Nucleus accumbens (tissue), 56 donors: ENCODE results near the gene SYCE1.
"Not testable (repeated sequence)": the region's sequence is repeated elsewhere in the genome, so short reads cannot be mapped to it uniquely, and the experiment has no call there.

Source experiments
- DNase-seq, 56 donors: peaks; one replicate each; lab custom pipeline; 2025; lab: John Stamatoyannopoulos, UW

SYCE1 gene, protein sequence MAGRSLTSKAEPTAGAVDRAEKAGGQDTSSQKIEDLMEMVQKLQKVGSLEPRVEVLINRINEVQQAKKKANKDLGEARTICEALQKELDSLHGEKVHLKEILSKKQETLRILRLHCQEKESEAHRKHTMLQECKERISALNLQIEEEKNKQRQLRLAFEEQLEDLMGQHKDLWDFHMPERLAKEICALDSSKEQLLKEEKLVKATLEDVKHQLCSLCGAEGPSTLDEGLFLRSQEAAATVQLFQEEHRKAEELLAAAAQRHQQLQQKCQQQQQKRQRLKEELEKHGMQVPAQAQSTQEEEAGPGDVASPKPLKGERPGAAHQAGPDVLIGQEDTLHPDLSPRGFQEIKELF

DNA sequence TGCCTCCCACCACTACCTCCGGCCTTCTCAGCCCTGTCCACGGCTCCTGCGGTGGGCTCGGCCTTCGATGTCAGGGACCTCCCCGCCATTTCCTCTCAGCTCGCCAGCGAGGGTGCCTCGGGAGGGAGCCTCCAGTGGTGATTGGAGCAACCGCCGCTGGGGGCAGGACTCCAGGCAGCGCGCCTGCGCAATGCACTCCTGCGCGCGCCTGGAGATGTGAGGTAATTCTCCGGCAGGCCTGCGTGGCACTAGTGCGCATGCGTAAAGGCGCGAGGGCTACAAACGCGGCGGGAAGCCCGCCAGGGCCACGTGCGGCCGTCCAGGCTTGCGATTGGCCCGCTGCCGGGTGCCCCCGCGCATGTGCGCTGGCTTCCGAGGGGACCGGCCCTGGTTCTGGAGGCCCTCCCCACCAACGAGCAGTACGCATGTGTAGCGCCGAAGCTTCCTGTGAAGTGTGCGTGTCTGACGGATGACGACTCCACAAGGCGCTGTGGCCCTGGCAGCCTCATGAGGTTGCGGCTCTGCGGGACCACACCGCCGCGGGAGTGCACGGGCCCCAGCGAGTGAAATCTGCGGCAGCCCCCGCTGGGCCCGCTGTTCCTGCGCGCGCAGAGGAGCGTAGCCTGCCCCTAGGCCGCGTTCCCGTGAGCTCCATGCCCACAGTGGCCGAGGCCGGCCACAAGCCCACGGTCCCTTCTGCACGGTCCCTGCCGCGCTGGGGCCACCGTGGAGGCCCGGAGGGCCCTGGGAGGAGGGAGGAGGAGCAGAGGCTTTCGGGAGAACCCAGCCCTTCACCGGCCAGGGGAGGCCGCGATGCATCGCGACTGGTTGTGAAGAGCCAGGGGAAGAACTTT lies at the start of gene SYCE1:
Gene SYCE1 (minus strand): TSS at position 143 of the 854 bp plus-strand sequence. CDS start 54 bp downstream, at position 89.
- DNase-seq = peak in 2 of 56 donors; percentile 8 to 22

DNA sequence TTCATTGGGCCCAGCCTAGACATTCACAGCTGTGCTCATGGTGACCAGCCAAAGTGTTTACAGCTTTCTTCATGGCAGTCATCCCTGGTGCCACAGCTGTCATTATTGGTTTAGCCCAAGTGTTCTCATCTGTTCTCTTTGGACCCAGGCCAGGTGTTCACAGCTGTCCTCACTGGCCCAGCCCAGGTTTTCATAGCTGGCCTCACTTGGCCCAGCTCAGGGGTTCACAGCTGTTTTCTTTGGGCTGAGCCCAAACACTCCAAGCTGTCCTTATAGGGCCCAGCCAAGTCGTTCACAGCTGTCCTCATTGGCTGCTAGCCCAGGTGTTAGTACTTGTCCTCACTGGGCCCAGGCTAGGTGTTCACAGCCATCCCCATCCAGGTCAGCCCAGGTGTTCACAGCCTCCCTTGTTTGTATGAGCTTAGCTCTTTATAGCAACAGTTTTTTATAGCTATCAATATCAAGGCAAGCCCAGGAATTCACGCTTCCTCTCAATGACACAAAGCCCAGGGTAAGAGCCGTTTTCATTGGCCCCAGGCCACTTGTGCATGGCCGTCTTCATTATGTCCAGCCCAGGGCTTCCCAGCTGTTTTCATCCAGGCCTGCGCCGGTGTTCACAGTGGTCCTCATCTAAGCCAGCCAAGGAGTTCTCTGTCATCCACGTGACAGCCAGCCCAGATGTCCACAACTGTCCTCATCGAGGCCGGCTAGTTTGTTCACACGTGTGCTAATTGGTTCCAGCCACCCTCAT lies 49.6 kb upstream of the SYCE1 start:
- DNase-seq = no peak

DNA sequence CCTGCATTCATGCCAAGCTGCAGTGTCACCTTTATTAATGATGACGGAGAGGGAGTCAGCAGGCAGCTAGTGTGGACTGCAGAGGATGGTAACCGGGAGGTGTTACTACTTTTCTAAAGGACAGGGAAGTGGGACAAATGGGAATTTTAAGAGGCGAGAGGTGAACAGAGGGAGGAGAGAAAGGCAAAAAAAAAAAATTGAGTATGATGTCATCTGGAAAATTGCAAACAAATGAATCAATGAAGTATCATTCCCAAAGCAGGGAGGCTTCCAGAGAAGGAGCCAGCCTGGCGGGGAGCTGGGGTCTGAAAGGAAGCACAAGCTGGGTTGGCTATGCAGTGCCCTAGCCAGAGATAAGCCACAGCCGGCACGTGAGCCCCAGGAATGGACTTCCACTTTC lies 48.3 kb upstream of the SYCE1 start:
- no peak for DNase-seq

DNA sequence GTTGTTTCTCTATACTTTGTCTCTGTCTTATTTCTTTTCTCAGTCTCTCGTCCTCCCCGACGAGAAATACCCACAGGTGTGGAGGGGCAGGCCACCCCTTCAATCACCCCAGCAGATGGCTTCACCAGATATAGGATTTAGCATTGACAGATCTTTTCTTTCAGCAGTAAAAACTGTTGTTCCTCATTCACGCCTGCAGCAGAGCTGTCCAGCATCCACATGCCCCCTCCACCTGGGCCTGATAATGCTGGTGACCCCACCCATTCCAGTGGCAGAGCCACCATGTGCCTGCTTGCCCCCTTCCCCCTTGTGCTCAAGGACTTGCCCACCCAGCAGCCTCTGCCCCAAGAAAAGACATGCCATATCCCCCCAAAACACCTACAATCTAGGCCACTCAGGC lies 45.7 kb upstream of the SYCE1 start:
- DNase-seq = no peak

DNA sequence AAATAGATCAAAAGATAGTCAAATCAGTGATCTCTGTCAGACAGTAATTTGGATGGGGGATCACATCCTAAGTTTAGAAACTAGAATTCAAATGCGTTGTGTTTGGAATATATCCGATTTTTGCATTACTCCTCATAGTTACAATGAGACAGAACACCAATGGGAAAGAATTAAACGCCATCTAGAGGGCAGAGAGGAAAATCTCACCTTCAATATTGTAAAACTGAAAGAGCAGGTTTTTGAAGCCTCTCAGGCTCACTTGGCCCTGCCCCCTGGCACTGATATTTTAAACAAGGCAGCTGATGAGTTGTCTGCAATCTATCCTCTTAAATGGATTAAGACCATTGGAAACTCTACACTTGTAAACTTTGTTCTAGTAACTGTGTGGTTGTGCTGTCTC lies 43.5 kb upstream of the SYCE1 start:
- DNase-seq = no peak

DNA sequence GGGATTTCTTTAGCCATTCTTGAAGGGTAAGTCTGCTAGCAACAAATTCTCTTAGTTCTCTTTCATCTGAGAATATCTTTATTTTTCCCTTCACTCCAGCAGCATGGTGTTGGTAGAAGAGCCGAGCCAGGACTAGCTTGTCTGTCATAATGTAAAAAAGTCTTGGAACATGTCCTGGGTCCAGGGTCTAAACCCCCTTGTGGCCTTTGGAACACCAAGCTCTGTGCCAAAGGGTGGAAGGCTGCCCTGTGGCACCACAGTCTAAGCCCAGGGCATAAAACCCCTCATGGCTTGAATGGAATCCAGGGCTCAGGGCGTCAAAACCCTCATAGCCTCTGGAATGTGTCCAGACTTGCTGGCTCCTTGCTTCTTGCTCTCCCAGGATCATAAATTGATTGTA lies 38.1 kb upstream of the SYCE1 start:
- not testable (repeated sequence) for DNase-seq

DNA sequence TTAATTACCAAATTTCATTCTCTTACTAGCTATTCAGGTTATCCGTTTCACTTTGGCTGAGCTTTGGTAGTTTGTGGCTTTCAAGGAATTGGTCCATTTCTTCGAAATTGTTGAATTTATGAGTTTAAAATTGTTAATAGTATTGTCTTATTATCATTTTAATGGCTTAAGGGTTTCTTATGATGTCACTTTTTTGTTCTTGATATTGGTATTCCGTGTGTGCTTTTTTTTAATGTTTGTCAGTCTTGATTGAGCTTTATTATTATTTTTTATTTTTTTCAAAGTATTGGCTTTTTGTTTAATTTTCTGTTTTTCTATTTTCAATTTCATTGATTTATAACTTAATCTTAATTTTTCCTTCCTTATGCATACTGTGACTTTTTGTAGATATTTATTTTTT lies 35.3 kb upstream of the SYCE1 start:
- DNase-seq = no peak

DNA sequence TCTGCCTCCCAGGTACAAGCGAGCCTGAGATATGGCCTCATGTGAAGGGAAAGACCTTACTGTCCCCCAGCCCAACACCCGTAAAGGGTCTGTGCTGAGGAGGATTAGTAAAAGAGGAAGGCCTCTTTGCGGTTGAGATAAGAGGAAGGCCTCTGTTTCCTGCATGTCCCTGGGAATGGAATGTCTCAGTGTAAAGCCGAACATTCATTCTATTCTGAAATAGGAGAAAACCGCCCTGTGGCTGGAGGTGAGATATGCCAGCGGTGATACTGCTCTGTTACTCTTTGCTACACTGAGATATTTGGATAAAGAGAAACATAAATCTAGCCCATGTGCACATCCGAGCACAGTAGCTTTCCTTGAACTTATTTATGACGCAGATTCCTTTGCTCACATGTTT lies 34.5 kb upstream of the SYCE1 start:
- DNase-seq = not testable (repeated sequence)

DNA sequence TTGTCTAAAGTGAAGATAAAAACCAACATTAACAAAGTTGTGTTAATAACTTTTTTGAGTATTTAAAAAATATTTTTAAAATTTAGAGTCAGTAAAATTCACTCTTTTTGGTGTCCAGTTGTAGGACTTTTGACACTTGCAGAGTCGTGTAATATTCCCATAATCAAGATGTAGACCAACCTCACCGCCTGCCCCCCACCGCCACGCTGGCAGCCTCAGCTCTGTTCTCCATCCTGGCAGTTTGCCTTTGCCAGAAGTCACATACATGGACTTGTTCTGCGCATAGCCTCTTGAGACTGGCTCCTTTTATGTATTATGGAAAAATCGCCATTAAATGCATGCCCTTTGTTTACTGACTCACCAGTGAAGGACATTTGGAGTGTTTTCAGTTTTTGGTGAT lies 27.3 kb upstream of the SYCE1 start:
- DNase-seq = no peak

DNA sequence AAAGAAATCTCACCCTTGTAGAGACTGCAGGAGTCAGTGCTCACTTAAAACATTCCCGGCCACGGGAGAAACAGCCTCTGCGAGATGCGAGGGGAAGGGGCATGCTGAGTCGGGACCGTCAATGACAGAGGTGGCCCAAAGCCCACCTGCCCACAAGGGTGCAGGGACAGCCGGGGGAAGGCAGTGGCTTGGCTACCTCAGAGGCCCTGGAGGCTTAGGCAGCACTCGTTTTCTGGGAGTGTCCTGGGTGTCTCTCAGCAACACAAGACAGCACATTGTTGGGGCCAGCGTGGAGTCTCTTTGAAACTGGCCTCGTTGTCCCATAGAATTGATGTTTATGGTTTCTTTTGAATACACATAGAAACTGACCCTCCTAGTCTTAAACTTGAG lies 25.6 kb upstream of the SYCE1 start:
- DNase-seq = no peak

DNA sequence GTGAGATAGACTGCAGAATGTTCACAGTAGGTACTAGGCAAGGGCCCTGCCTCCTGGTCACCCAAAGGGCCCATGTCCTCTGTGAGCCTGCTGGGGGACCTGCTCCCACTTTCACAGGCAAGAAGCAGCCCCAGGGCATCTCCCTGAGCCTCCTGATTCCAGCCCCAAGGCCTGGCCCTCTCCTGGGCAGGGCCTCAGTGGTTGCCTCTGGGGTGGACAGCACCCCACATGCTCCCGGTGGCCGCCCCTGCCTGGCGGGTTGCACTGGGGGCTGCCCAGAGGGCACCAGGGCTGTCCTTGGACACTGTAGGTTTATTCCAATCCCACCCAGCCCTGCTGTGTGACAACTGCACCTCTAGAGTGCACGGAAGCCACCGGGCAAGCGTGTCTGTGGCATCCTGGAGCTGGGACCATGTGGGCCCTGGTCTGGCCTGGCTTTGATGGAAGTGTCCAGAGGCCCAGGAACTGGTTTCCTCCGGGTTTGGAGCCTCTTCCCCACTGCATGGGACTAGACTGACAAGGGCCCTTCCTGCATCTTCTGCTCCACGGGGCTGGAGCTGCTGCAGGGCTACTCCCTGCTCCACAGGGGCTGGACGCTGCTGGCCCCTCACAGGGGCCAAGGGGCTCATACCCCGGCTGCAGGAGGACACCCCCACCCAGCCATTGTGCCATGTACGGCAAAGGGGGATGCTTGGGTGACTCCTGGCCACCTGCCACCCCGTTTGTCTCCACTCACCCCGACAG lies 25.0 kb upstream of the SYCE1 start:
- DNase-seq = no peak

DNA sequence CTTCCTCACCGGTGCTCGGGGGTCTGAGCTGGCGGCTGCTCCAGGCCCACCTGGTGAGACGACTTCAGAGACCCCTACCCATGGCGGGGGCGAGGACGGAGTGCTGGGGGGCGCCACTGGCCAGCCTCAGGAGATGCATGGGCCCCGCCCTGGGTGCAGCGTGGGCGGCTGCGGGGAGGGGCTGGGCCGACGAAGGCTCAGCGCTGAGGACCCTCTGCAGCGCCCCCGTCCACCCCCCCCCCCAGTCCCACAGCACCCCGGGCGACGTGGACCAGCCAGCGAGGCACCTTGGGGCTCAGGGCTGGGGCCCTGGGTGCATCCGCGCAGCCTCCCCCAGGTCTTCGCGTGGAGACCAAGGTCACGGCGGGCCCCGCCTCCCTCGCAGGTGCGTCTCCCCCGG lies 11.7 kb upstream of the SYCE1 start:
- DNase-seq = not testable (repeated sequence)

DNA sequence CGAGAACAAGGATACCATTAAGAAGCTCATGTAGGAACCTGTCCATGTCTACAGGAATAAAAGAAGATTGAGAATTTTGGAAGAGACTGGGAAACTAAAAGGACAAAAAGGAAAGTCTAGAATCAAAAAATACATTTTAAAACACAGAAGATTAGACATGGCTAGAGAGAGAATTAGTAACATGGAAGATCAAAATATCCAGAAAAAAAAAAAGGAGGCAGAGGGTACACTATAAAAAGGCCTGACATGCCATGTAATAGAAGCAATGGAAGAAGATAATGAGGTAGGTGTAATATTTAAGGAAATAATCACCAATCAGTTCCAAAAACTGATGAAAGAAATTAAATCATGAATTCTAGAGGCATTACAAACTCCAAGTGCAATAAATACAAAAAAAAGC lies 8.1 kb upstream of the SYCE1 start:
- not testable (repeated sequence) for DNase-seq

DNA sequence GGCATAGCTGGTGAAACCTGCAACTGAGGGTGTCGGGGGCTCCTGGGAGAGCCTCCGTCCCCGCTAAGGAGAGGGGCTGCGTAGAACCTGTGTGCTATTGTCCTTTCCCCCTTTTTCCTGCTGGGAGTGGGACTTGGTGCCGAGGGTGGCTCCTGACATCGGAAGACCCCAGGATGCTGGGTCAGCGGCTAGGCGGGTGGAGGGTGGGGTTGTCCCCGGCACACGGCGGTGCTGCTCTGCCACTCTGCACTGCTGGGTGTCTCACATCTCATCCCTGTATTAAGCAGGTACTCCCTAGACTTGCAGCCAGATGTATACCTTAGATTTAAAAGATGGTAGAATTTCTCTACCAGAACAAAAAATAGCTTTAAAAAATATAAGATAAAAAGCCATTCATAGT lies 6.7 kb upstream of the SYCE1 start:
- not testable (repeated sequence) for DNase-seq

DNA sequence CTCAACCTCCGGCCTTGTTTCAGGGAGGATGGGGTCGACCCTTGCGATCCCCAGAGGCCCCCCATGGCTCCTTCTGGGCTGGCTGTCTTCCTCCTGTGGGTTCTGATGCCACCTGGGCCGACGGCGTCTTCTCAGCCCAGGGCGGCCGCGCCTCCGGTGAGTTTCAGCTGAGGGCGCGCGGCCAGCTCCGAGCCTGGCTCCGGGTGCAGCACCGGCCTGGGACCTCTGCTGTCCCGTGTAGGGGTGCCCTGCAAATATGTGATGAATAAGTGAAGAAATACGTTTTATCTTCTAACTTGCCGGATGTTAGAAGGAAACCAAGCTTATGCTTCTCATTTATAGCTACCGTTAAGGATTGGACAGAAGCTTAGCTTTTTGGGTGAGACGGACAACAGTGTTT lies 4.4 kb upstream of the SYCE1 start:
- not testable (repeated sequence) for DNase-seq

DNA sequence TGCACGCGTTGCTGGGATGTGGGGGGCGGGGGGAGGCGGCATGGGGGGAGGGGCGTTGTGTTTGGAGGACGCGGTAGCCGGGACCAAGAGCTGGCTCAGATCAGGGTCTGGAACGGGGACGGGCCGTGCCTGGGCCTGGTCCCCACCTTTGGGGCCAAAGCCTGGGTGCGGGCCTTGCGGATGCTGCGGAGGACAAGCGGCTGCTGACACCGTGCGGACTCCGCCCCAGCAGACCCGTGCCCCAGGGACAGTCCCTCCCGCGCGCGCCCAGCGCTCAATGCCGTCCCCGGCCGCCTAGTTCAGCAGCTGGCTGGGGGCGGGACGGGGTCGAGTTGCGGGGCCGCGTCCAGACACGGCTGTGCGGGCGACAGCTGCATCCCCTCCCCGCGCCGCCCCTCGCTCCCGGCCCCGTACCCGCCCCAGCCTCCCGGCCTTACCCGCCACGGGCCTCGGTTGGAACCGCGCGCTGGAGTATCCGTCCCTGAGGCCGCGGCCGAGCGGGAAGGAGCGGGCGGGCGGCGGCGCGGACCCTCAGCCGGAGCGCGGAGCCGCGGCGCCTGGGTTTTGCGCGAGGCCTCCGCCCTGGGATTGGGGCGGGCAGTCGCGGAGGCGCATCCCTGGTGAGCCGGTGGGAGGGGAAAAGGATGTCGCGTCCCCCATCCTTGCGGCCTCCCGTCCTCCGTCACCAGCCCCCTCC lies 3.6 kb upstream of the SYCE1 start:
- DNase-seq = not testable (repeated sequence)

DNA sequence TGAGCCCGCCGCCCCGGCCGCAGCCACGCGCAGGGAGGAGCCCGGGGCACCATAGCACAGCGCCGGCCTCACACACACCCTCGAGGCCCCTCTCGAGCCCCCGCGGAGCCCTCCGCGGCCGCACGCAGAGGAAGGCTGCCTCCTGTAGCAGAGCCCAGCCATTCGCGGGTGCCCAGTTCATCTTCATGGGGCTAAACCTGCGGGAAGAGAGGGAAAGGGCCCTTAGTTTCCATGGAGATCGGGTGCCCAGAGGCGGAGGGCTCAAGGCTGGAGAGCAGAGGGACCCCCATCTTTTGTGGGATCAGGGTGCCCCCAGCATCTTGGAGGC lies 2.9 kb upstream of the SYCE1 start:
- DNase-seq = no peak

DNA sequence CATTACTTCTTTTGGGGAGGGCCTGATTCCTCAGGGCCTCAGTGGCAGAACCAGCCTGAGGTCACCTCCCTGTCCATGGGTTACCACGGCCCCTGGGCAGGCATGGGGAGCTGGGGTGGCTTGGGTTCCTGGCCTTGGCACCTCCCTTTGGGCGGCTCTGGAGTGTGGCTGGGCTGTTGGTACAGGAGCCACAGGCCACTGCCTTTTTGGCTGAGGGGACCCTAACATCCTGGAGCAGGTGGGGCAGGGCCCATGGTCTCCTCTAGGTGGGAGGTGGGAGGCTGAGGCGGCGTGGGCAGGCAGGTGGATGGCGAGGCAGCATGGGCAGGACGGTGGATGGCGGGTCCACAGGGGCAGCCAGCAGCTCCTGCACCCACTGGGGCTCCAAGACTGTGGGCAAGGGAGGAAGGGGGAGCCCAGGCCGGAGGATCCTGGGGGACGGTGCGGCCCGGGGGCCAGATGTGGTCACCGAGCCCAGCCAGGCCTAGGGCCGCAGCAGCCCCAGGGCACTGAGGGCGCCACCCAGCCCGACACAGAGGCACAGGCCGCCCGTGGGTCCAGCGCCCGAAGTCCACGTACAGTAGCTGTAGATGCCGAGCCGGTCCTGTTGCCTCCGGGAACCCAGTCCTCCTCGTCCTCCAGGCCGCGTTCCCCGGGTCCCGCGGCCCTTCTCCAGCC lies 2.4 kb upstream of the SYCE1 start:
- DNase-seq = no peak

DNA sequence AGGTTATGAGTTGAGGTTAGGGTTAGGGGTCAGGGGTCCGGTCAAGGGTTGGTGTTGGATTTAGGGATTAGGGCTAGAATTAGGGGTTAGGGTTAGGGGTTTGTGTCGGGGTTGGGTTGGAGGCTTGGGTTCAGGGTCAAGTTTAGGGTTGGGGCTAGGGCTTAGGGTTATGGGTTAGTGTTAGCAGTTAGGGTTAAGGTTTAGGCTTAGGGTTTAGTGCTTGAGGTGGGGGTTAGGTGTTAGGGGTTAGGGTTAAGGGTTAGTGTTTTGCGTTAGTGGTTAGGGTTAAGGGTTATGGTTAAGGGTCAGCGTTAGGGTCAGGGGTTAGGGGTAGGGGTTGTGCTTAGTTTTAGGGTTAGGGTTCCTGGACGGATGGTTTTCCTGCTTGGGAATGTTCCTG lies 1.7 kb upstream of the SYCE1 start:
- DNase-seq = no peak
